IMR-90 (cell line): ENCODE data around the gene CFAP45. TPM values are rescaled to one million over a fixed set of nuclear protein-coding genes. Genes with fewer than 3 reads are reported as not detected.

Experiments
- ATAC-seq: fragments of 200-7000 bp; cut with Tn5 transposase; 2 replicates; pipeline ENCODE4 v1.9.1; 2020; ENCODE audit warnings: low read depth, mild to moderate bottlenecking, moderate library complexity
- BruUV-seq: library from RNA; stranded (reverse); fragments of 400-500 nt; replicated peaks from 2 replicates; lab custom pipeline; 2021; lab: Mats Ljungman, UMichigan
- CTCF ChIA-PET: fragments of 300-600 bp; formaldehyde crosslinking; extraction: SDS; loops from one replicate; lab custom pipeline; 2021; ENCODE audit warnings: antibody characterized with exemption; lab: Yijun Ruan, JAX
- POLR2A ChIA-PET: fragments of 300-600 bp; sonication (Branson Sonifier 250); formaldehyde crosslinking; loops from one replicate; lab custom pipeline; 2022; ENCODE audit warnings: antibody characterized with exemption; ENCODE audit not compliant: unreplicated experiment; lab: Charles Lee
- DNase-seq: peaks from one replicate; pipeline ENCODE4 v3.0.0; 2013
- H2AFZ ChIP-seq: replicated peaks from 2 replicates; pipeline ENCODE3; 2013; ENCODE audit warnings: low read length, mild to moderate bottlenecking; ENCODE audit not compliant: poor library complexity
- H2AK5ac ChIP-seq: 2 replicates; pipeline ENCODE4 v1.6.1; 2013; ENCODE audit warnings: low read depth, low read length, inconsistent platforms
- H2AK9ac ChIP-seq: replicated peaks from 2 replicates; pipeline ENCODE3; 2013; ENCODE audit warnings: mild to moderate bottlenecking, low read depth, low read length, moderate library complexity; ENCODE audit not compliant: poor library complexity
- H2BK120ac ChIP-seq: 2 replicates; pipeline ENCODE4 v1.6.1; 2013; ENCODE audit warnings: low read depth, low read length, inconsistent platforms
- H2BK15ac ChIP-seq: 3 replicates; pipeline ENCODE4 v1.6.1; 2013; ENCODE audit warnings: low read depth, low read length, inconsistent platforms
- H2BK20ac ChIP-seq: 2 replicates; pipeline ENCODE4 v1.6.1; 2013; ENCODE audit warnings: low read depth, mild to moderate bottlenecking, inconsistent platforms, low read length, moderate library complexity
- H2BK5ac ChIP-seq: 2 replicates; pipeline ENCODE4 v1.6.1; 2013; ENCODE audit warnings: mild to moderate bottlenecking, low read depth, low read length, inconsistent platforms; ENCODE audit not compliant: poor library complexity, severe bottlenecking
- H3K14ac ChIP-seq: replicated peaks from 2 replicates; pipeline ENCODE4 v1.6.1; 2013; ENCODE audit warnings: low read depth, low read length, inconsistent platforms
- H3K18ac ChIP-seq: 2 replicates; pipeline ENCODE4 v1.6.1; 2013; ENCODE audit warnings: low read depth, low read length, control low read depth
- H3K23ac ChIP-seq: 2 replicates; pipeline ENCODE4 v1.6.1; 2013; ENCODE audit warnings: low read depth, low read length, inconsistent platforms
- H3K27ac ChIP-seq: 2 replicates; pipeline ENCODE4 v1.5.1; 2013; ENCODE audit warnings: mild to moderate bottlenecking, control low read depth, low read length; ENCODE audit not compliant: insufficient read depth
- H3K27me3 ChIP-seq: 2 replicates; pipeline ENCODE4 v1.6.1; 2013; ENCODE audit warnings: low read length; ENCODE audit not compliant: control insufficient read depth, insufficient read depth
- H3K36me3 ChIP-seq: 2 replicates; pipeline ENCODE4 v1.6.1; 2013; ENCODE audit warnings: low read length, mixed read lengths; ENCODE audit not compliant: control insufficient read depth, insufficient read depth
- H3K4ac ChIP-seq: 2 replicates; pipeline ENCODE4 v1.6.1; 2013; ENCODE audit warnings: low read depth, low read length, inconsistent platforms
- H3K4me1 ChIP-seq: 2 replicates; pipeline ENCODE4 v1.6.1; 2013; ENCODE audit warnings: low read length, mixed read lengths; ENCODE audit not compliant: control insufficient read depth, insufficient read depth
- H3K4me2 ChIP-seq: 2 replicates; pipeline ENCODE4 v1.6.1; 2013; ENCODE audit warnings: low read depth, mild to moderate bottlenecking, control low read depth, low read length, moderate library complexity
- H3K4me3 ChIP-seq: 2 replicates; pipeline ENCODE4 v1.5.1; 2013; ENCODE audit warnings: low read depth, mild to moderate bottlenecking, control low read depth, low read length, moderate library complexity; ENCODE audit not compliant: insufficient read depth
- H3K56ac ChIP-seq: 2 replicates; pipeline ENCODE4 v1.6.1; 2013; ENCODE audit warnings: low read length, inconsistent platforms; ENCODE audit not compliant: insufficient read depth; ENCODE audit errors: extremely low read depth
- H3K79me1 ChIP-seq, 2 experiments: 2 replicates each; pipeline ENCODE4 v1.6.1; 2013; ENCODE audit warnings: low read length in 2 of 2, inconsistent platforms in 1 of 2, low read depth in 1 of 2
- H3K9ac ChIP-seq: 2 replicates; pipeline ENCODE4 v1.6.1; 2013; ENCODE audit warnings: low read depth, low read length, control low read depth
- H3K9me1 ChIP-seq: 2 replicates; pipeline ENCODE4 v1.6.1; 2013; ENCODE audit warnings: low read length, inconsistent platforms; ENCODE audit not compliant: insufficient read depth
- H3K9me3 ChIP-seq: 2 replicates; pipeline ENCODE4 v1.6.1; 2013; ENCODE audit warnings: low read length; ENCODE audit not compliant: control insufficient read depth, insufficient read depth
- H4K20me1 ChIP-seq: 2 replicates; pipeline ENCODE4 v1.6.1; 2013; ENCODE audit warnings: low read length, inconsistent platforms; ENCODE audit not compliant: insufficient read depth
- H4K5ac ChIP-seq: 2 replicates; pipeline ENCODE4 v1.6.1; 2013; ENCODE audit warnings: mild to moderate bottlenecking, low read depth, low read length, control low read depth
- H4K8ac ChIP-seq, 2 experiments: 2 replicates each; pipeline ENCODE4 v1.6.1; 2013; ENCODE audit warnings: low read depth in 2 of 2, low read length in 2 of 2, control low read depth in 1 of 2, inconsistent platforms in 1 of 2
- H4K91ac ChIP-seq: 2 replicates; pipeline ENCODE4 v1.6.1; 2013; ENCODE audit warnings: low read depth, low read length, inconsistent platforms; ENCODE audit not compliant: insufficient read depth
- BHLHE40 ChIP-seq: fragments of 150-350 bp; IDR thresholded peaks from 2 replicates; pipeline ENCODE4 v1.6.1; 2016; ENCODE audit warnings: mild to moderate bottlenecking, low read depth, low read length
- CEBPB ChIP-seq: IDR thresholded peaks from 2 replicates; pipeline ENCODE4 v1.6.1; 2012; ENCODE audit warnings: low read depth, low read length, improper control_type of control experiment
- CHD1 ChIP-seq: IDR thresholded peaks from 2 replicates; pipeline ENCODE4 v1.6.1; 2012; ENCODE audit warnings: low read depth, low read length, improper control_type of control experiment
- CTCF ChIP-seq: conservative IDR thresholded peaks from 2 replicates; pipeline ENCODE4 v1.5.1; 2012; ENCODE audit warnings: mild to moderate bottlenecking, low read depth, low read length, improper control_type of control experiment
- ELK1 ChIP-seq: fragments of 150-350 bp; IDR thresholded peaks from 2 replicates; pipeline ENCODE4 v1.6.1; 2016; ENCODE audit warnings: low read depth, mild to moderate bottlenecking, low read length, moderate library complexity, borderline replicate concordance
- FOS ChIP-seq: fragments of 150-350 bp; IDR thresholded peaks from 2 replicates; pipeline ENCODE4 v1.6.1; 2016; ENCODE audit warnings: low read depth, low read length
- MAFK ChIP-seq: IDR thresholded peaks from 2 replicates; pipeline ENCODE4 v1.6.1; 2012; ENCODE audit warnings: low read depth, low read length, improper control_type of control experiment
- MXI1 ChIP-seq: IDR thresholded peaks from 2 replicates; pipeline ENCODE4 v1.6.1; 2012; ENCODE audit warnings: low read depth, mild to moderate bottlenecking, low read length, moderate library complexity, borderline replicate concordance
- POLR2A ChIP-seq: IDR thresholded peaks from 2 replicates; pipeline ENCODE4 v1.6.1; 2012; ENCODE audit warnings: mild to moderate bottlenecking, low read depth, low read length
- RAD21 ChIP-seq: IDR thresholded peaks from 2 replicates; pipeline ENCODE4 v1.6.1; 2012; ENCODE audit warnings: low read length, improper control_type of control experiment
- RCOR1 ChIP-seq: IDR thresholded peaks from 2 replicates; pipeline ENCODE4 v1.6.1; 2012; ENCODE audit warnings: mild to moderate bottlenecking, low read length, improper control_type of control experiment; ENCODE audit not compliant: insufficient replicate concordance
- RFX5 ChIP-seq: IDR thresholded peaks from 2 replicates; pipeline ENCODE4 v1.8.0; 2012; ENCODE audit warnings: low read depth, mild to moderate bottlenecking, low read length, moderate library complexity
- SMC3 ChIP-seq: fragments of 150-350 bp; IDR thresholded peaks from 2 replicates; pipeline ENCODE4 v1.6.1; 2016; ENCODE audit warnings: low read depth, mild to moderate bottlenecking, antibody characterized with exemption, low read length, moderate library complexity
- USF2 ChIP-seq: fragments of 150-350 bp; IDR thresholded peaks from 2 replicates; pipeline ENCODE4 v1.6.1; 2017; ENCODE audit warnings: mild to moderate bottlenecking, antibody characterized with exemption, low read length, low read depth
- WGBS, 2 experiments: methylation state at CpG; one replicate each; pipeline versions ENCODE4 v1.1.5 to v1.1.7; 2013; ENCODE audit warnings: missing lambda C conversion rate in 2 of 2; ENCODE audit not compliant: insufficient read length in 1 of 2; ENCODE audit errors: extremely low coverage in 2 of 2; 5-methylcytosine and 5-hydroxymethylcytosine counted together
- dilution Hi-C: fragments of 300-500 bp; cut with HindIII; formaldehyde crosslinking; loops from one replicate; pipeline ENCODE4 v1.14.3; 2018; ENCODE audit warnings: low sequenced_read_pairs; ENCODE audit not compliant: unreplicated experiment
- in situ Hi-C: fragments of 300-500 bp; cut with MboI; formaldehyde crosslinking; loops from 3 replicates; pipeline ENCODE4 v1.14.3; 2019; ENCODE audit warnings: low sequenced_read_pairs, inconsistent platforms, mixed read lengths
- intact Hi-C: fragments of 100-400 bp; cut with micrococcal nuclease; formaldehyde crosslinking; loops from 2 replicates; pipeline ENCODE4 v1.10.0; 2022
- polyA plus RNA-seq, 3 experiments: library from polyadenylated mRNA; depleted of rRNA; stranded (reverse); fragments of >200 nt; gene quantifications; 2 replicates each; pipeline ENCODE4 v1.2.3, GENCODE V29; 2012; ENCODE audit warnings: low replicate concordance in 1 of 3
- total RNA-seq: library from RNA; depleted of rRNA; stranded (reverse); fragments of >200 nt; gene quantifications from 2 replicates; pipeline ENCODE4 v1.2.3, GENCODE V29; 2012

Gene CFAP45
- total and polyA plus RNA-seq, 2 of the 4 experiments (the other 2 are of a cell fraction), result 0.51 to 0.72 TPM

GRCh38 chr1:159946242-159947187 is 46.5 kb upstream of the CFAP45 start:
- DNase-seq (no peak), ATAC-seq (no peak)
- CTCF ChIA-PET, result interaction anchor here (0.6 kb wide), 1 partner anchor 13 kb away, joined by 3 read pairs; no protein-coding TSS in a partner anchor
- peaks cover 52% of the 10 kb centered on the region for H3K27me3 ChIP-seq
- H3K4me1 ChIP-seq, result no peaks in the 10 kb centered on the region; the same call in 1 of the 2 replicates
- H3K56ac ChIP-seq, result no peak overlapping the region
- no peak overlapping the region; the same call in 1 of the 2 replicates for H3K4me2 ChIP-seq
- intact Hi-C loops, result loop anchor here (10.0 kb wide), 1 partner anchor 428 kb away; no protein-coding TSS in a partner anchor
- no peak overlapping the region for H3K18ac ChIP-seq
- H4K8ac ChIP-seq, result no peak overlapping the region
- no peak overlapping the region for H3K9ac ChIP-seq
- no peak overlapping the region for H2AK9ac ChIP-seq
- H2BK20ac ChIP-seq, result no peak overlapping the region
- no peaks in the 10 kb centered on the region for H3K9me1 ChIP-seq
- POLR2A ChIA-PET, result no interaction called here
- H3K4ac ChIP-seq, result no peak overlapping the region
- H4K91ac ChIP-seq, result no peak overlapping the region
- dilution Hi-C loops, result no loop called here
- 43% methylated on average over 2 of the region's 9 CpGs; no CpG with 5 or more reads in 1 of the 2 experiments for WGBS, 2 experiments
- BruUV-seq, result no TSS peak
- no peak overlapping the region for H3K4me3 ChIP-seq
- H3K79me1 ChIP-seq, result no peaks in the 10 kb centered on the region
- no peak overlapping the region for H2BK15ac ChIP-seq
- no peak overlapping the region for H3K23ac ChIP-seq
- no peak overlapping the region for H4K5ac ChIP-seq
- H2AFZ ChIP-seq, result peak overlapping the region; percentile 79
- H4K20me1 ChIP-seq, result no peaks in the 10 kb centered on the region
- in situ Hi-C loops, result no loop called here
- H3K36me3 ChIP-seq, result no peaks in the 10 kb centered on the region
- H2BK120ac ChIP-seq, result no peak overlapping the region
- no peak overlapping the region for H3K14ac ChIP-seq
- H2BK5ac ChIP-seq, result no peak overlapping the region
- H3K9me3 ChIP-seq, result no peaks in the 10 kb centered on the region
- H3K27ac ChIP-seq, result no peak overlapping the region
- no peak overlapping the region for H2AK5ac ChIP-seq
- TF ChIP-seq USF2, result no peak
- TF ChIP-seq SMC3, result no peak
- TF ChIP-seq MAFK, result no peak
- TF ChIP-seq CEBPB, result no peak
- TF ChIP-seq RAD21, result no peak
- TF ChIP-seq FOS, result no peak
- no peak for TF ChIP-seq POLR2A
- no peak for TF ChIP-seq CHD1
- no peak for TF ChIP-seq BHLHE40
- TF ChIP-seq RFX5, result no peak
- no peak for TF ChIP-seq CTCF
- TF ChIP-seq RCOR1, result no peak
- TF ChIP-seq ELK1, result no peak
- no peak for TF ChIP-seq MXI1
